ENCODE data around the gene VPS36.
"Not testable (repeated sequence)": the region's sequence is repeated elsewhere in the genome, so short reads cannot be mapped to it uniquely, and the experiment has no call there.

DNA sequence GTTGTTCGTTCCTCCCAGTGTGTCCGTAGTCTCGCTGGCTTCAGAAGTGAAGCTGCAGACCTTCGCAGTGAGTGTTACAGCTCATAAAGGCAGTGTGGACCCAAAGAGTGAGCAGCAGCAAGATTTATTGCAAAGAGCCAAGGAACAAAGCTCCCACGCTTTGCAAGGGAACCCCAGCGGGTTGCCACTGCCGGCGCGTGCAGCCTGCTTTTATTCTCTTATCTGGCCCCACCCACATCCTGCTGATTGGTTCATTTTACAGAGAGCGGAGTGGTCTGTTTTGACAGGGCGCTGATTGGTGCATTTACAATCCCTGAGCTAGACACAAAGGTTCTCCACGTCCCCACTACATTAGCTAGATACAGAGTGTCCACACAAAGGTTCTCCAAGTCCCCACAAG is 43.0 kb downstream of the VPS36 start:
- TF ChIP-seq FOXM1 (IDR thresholded peaks at IDR 0.05; ENCODE audit: borderline replicate concordance); SP1 (IDR thresholded peaks at IDR 0.05); BHLHE40 (IDR thresholded peaks at IDR 0.05; ENCODE audit: borderline replicate concordance); TARDBP (IDR thresholded peaks at IDR 0.05); ZNF384 (IDR thresholded peaks at IDR 0.05); CTBP1 (IDR thresholded peaks at IDR 0.05; ENCODE audit: borderline replicate concordance); L3MBTL2 (conservative IDR thresholded peaks at IDR 0.05); ELF4 (IDR thresholded peaks at IDR 0.05); LEF1 (IDR thresholded peaks at IDR 0.05; ENCODE audit: borderline replicate concordance); HDGF (IDR thresholded peaks at IDR 0.05; ENCODE audit: borderline replicate concordance); ARNT (IDR thresholded peaks at IDR 0.05); NFRKB (IDR thresholded peaks at IDR 0.05); FOXA1 (IDR thresholded peaks at IDR 0.05): not testable (repeated sequence)
- TF ChIP-seq, protein P1, sequence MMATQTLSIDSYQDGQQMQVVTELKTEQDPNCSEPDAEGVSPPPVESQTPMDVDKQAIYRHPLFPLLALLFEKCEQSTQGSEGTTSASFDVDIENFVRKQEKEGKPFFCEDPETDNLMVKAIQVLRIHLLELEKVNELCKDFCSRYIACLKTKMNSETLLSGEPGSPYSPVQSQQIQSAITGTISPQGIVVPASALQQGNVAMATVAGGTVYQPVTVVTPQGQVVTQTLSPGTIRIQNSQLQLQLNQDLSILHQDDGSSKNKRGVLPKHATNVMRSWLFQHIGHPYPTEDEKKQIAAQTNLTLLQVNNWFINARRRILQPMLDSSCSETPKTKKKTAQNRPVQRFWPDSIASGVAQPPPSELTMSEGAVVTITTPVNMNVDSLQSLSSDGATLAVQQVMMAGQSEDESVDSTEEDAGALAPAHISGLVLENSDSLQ (IDR thresholded peaks at IDR 0.05): not testable (repeated sequence)
